ENCODE measurements around the gene MED31. TPM values are rescaled to one million over a fixed set of nuclear protein-coding genes. Genes with fewer than 3 reads are reported as not detected.

Gene MED31
- total and polyA plus RNA-seq, 2 of the 13 experiments (the other 11 are each of a cell fraction or from before 2014, with no cell fraction given): 19.0 to 20.9 TPM

DNA sequence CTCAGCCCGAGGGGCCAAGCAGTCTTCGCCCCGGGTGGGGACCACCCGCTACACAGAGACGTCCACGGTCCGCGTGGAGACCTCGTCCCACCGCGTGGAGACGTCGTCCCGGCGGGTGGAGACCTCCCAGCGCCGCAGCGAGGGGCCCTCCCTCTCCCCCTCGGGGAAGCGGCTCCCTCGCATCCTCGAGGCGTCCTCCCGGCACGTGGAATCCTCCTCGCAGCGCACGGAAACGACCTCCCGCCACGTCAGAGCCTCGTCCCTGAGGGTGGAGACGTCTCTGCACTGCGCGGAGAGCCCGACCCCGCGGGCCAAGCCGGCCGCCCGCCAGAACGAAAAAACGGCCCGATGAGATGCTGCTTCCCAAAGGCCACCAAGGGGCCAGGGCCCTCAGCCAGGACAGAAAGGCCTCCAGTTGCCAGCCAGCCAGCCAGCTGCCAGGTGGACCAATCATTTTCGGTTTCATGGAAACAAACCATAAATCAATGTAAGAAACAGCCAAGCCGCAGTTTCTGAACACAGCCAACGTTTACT, 581 bp upstream of the MED31 start (continued):
- peak; percentile 81; the same call in 1 of the 2 replicates for TF ChIP-seq ZHX1 (CRISPR knock-in tag; IDR thresholded peaks at IDR 0.05; ENCODE audit: low read depth)
- no peak for TF ChIP-seq ZNF34 (CRISPR knock-in tag; IDR thresholded peaks at IDR 0.05; ENCODE audit: borderline replicate concordance)
- peak; percentile 90; the same call in 1 of the 2 replicates for TF ChIP-seq BRF2 (CRISPR knock-in tag; IDR thresholded peaks at IDR 0.05)
- peak; percentile 97 for TF ChIP-seq REL (CRISPR knock-in tag; conservative IDR thresholded peaks at IDR 0.05)
- peak; percentile 30; the same call in 1 of the 2 replicates for TF ChIP-seq ZNF569 (CRISPR knock-in tag; IDR thresholded peaks at IDR 0.05; ENCODE audit: borderline replicate concordance)
- peak; percentile 88; the same call in 1 of the 2 replicates for TF ChIP-seq ZFP82 (CRISPR knock-in tag; IDR thresholded peaks at IDR 0.05; ENCODE audit: borderline replicate concordance)
- TF ChIP-seq MEIS2 (CRISPR knock-in tag; IDR thresholded peaks at IDR 0.05): peak; percentile 52; the same call in 1 of the 2 replicates
- no peak for TF ChIP-seq ZUFSP (CRISPR knock-in tag; IDR thresholded peaks at IDR 0.05; ENCODE audit: borderline replicate concordance)
- 0 out of 2 replicates have a peak, but pooled peaks have one; percentile 43 for TF ChIP-seq PPARG (CRISPR knock-in tag; conservative IDR thresholded peaks at IDR 0.05)
- no peak for TF ChIP-seq NR2F6 (IDR thresholded peaks at IDR 0.05)
- no peak for TF ChIP-seq NR2F6 (CRISPR knock-in tag; IDR thresholded peaks at IDR 0.05)
- TF ChIP-seq ZNF704 (CRISPR knock-in tag; IDR thresholded peaks at IDR 0.05; ENCODE audit: borderline replicate concordance): peak; percentile 96
- TF ChIP-seq, protein P1, sequence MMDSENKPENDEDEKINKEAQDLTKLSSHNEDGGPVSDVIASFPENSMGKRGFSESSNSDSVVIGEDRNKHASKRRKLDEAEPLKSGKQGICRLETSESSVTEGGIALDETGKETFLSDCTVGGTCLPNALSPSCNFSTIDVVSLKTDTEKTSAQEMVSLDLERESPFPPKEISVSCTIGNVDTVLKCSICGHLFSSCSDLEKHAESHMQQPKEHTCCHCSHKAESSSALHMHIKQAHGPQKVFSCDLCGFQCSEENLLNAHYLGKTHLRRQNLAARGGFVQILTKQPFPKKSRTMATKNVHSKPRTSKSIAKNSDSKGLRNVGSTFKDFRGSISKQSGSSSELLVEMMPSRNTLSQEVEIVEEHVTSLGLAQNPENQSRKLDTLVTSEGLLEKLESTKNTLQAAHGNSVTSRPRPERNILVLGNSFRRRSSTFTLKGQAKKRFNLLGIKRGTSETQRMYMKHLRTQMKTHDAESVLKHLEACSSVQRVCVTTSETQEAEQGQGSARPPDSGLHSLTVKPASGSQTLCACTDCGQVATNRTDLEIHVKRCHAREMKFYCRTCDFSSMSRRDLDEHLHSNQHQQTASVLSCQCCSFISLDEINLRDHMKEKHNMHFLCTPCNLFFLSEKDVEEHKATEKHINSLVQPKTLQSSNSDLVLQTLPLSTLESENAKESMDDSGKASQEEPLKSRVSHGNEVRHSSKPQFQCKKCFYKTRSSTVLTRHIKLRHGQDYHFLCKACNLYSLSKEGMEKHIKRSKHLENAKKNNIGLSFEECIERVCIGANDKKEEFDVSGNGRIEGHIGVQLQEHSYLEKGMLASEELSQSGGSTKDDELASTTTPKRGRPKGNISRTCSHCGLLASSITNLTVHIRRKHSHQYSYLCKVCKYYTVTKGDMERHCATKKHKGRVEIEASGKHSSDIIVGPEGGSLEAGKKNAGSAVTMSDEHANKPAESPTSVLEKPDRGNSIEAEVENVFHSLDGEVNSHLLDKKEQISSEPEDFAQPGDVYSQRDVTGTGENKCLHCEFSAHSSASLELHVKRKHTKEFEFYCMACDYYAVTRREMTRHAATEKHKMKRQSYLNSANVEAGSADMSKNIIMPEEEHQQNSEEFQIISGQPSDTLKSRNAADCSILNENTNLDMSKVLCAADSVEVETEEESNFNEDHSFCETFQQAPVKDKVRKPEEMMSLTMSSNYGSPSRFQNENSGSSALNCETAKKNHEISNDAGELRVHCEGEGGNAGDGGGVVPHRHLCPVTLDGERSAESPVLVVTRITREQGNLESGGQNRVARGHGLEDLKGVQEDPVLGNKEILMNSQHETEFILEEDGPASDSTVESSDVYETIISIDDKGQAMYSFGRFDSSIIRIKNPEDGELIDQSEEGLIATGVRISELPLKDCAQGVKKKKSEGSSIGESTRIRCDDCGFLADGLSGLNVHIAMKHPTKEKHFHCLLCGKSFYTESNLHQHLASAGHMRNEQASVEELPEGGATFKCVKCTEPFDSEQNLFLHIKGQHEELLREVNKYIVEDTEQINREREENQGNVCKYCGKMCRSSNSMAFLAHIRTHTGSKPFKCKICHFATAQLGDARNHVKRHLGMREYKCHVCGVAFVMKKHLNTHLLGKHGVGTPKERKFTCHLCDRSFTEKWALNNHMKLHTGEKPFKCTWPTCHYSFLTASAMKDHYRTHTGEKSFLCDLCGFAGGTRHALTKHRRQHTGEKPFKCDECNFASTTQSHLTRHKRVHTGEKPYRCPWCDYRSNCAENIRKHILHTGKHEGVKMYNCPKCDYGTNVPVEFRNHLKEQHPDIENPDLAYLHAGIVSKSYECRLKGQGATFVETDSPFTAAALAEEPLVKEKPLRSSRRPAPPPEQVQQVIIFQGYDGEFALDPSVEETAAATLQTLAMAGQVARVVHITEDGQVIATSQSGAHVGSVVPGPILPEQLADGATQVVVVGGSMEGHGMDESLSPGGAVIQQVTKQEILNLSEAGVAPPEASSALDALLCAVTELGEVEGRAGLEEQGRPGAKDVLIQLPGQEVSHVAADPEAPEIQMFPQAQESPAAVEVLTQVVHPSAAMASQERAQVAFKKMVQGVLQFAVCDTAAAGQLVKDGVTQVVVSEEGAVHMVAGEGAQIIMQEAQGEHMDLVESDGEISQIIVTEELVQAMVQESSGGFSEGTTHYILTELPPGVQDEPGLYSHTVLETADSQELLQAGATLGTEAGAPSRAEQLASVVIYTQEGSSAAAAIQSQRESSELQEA (CRISPR knock-in tag; IDR thresholded peaks at IDR 0.05; ENCODE audit: not compliant biosample characterization): peak; percentile 99

Data from HepG2 (cell line).